Daoy (cell line): Measurements from ENCODE around the gene FGGY. TPM values are rescaled to one million over a fixed set of nuclear protein-coding genes. Genes with fewer than 3 reads are reported as not detected.
"Not testable (repeated sequence)": the region's sequence is repeated elsewhere in the genome, so short reads cannot be mapped to it uniquely, and the experiment has no call there.

ENCODE experiments used
- DNase-seq: peaks from one replicate; pipeline ENCODE4 v3.0.0-alpha.2; 2015; ENCODE audit warnings: low read depth
- total RNA-seq: library from RNA; depleted of rRNA; stranded (reverse); fragments of >200 nt; shearing (Covaris generic); gene quantifications from 2 replicates; pipeline ENCODE4 v1.2.3, GENCODE V29; 2014

FGGY gene
- total RNA-seq, 1 experiment from 2014 or later = 15.7 TPM

GRCh38 chr1:59480188-59480888 is 183.4 kb downstream of the FGGY start:
- no peak for DNase-seq

GRCh38 chr1:59481881-59482505 is 185.1 kb downstream of the FGGY start:
- DNase-seq = peak; percentile 60

- no peak for DNase-seq
Measured at GRCh38 chr1:59482986-59483385, 186.1 kb downstream of the FGGY start.

- peak; percentile 84 for DNase-seq
Measured at GRCh38 chr1:59484096-59484495, 187.2 kb downstream of the FGGY start.

- DNase-seq = no peak
Measured at GRCh38 chr1:59485171-59485570, 188.3 kb downstream of the FGGY start.

- DNase-seq = no peak
Measured at GRCh38 chr1:59485949-59486348, 189.1 kb downstream of the FGGY start.

- no peak for DNase-seq
Measured at GRCh38 chr1:59486615-59487014, 189.7 kb downstream of the FGGY start.

- DNase-seq = peak; percentile 22
Measured at GRCh38 chr1:59487335-59488031, 190.6 kb downstream of the FGGY start.

- no peak for DNase-seq
Measured at GRCh38 chr1:59492500-59492899, 195.6 kb downstream of the FGGY start.

GRCh38 chr1:59494145-59494833 is 197.4 kb downstream of the FGGY start:
- DNase-seq = no peak

GRCh38 chr1:59496156-59496555 is 199.3 kb downstream of the FGGY start:
- not testable (repeated sequence) for DNase-seq

- DNase-seq = no peak
Measured at GRCh38 chr1:59497616-59498015, 200.7 kb downstream of the FGGY start.

GRCh38 chr1:59498640-59499039 is 201.7 kb downstream of the FGGY start:
- DNase-seq = peak; percentile 60

- peak; percentile 66 for DNase-seq
Measured at GRCh38 chr1:59499273-59499942, 202.5 kb downstream of the FGGY start.

- no peak for DNase-seq
Measured at GRCh38 chr1:59499943-59500569, 203.2 kb downstream of the FGGY start.

- no peak for DNase-seq
Measured at GRCh38 chr1:59500950-59501742, 204.3 kb downstream of the FGGY start.

GRCh38 chr1:59502009-59502691 is 205.3 kb downstream of the FGGY start:
- DNase-seq = peak; percentile 54

GRCh38 chr1:59504276-59504675 is 207.4 kb downstream of the FGGY start:
- no peak for DNase-seq

GRCh38 chr1:59505596-59506028 is 208.7 kb downstream of the FGGY start:
- DNase-seq = peak; percentile 50

GRCh38 chr1:59506952-59507351 is 210.1 kb downstream of the FGGY start:
- DNase-seq = peak; percentile 42
